ENCODE measurements around the gene TMEM170B. TPM values are rescaled to one million over a fixed set of nuclear protein-coding genes. Genes with fewer than 3 reads are reported as not detected.

The TMEM170B gene
- total RNA-seq, 1 donor from 2014 or later, result 9.2 TPM

DNA sequence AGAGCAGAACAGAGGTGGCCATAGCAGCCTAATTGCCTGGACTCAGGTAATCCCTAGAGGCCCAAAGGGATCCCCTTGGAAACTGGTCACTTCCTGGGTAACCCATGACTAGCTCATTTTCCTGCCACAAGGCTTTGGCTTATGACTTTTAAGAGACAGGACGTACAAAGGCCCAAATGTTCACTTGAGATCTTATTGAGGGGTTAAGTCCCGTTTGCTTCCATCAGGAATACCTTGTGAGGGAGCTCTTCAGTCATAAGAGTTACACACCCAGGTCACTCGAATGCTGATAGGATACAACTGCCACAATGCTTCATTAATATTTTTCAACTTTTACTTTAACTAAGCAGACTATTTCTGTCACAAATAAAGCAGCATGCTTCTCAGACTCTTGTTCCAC, 51.7 kb downstream of the TMEM170B start:
- ATAC-seq, result no peak
- Histone ChIP-seq H3K4me3 (no peak overlapping the region), H3K4me1 (peaks cover 17% of the 10 kb centered on the region), H3K27ac (no peak overlapping the region), H3K36me3 (no peaks in the 10 kb centered on the region), H3K27me3 (no peaks in the 10 kb centered on the region), H3K9me3 (no peaks in the 10 kb centered on the region)
- TF ChIP-seq, protein P1, sequence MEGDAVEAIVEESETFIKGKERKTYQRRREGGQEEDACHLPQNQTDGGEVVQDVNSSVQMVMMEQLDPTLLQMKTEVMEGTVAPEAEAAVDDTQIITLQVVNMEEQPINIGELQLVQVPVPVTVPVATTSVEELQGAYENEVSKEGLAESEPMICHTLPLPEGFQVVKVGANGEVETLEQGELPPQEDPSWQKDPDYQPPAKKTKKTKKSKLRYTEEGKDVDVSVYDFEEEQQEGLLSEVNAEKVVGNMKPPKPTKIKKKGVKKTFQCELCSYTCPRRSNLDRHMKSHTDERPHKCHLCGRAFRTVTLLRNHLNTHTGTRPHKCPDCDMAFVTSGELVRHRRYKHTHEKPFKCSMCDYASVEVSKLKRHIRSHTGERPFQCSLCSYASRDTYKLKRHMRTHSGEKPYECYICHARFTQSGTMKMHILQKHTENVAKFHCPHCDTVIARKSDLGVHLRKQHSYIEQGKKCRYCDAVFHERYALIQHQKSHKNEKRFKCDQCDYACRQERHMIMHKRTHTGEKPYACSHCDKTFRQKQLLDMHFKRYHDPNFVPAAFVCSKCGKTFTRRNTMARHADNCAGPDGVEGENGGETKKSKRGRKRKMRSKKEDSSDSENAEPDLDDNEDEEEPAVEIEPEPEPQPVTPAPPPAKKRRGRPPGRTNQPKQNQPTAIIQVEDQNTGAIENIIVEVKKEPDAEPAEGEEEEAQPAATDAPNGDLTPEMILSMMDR (IDR thresholded peaks at IDR 0.05), result no peak
- intact Hi-C loops (cut with DNase I), result loop anchor here (10.0 kb wide), 1 partner anchor 1016 kb away; no protein-coding TSS in a partner anchor
- no peak for DNase-seq

DNA sequence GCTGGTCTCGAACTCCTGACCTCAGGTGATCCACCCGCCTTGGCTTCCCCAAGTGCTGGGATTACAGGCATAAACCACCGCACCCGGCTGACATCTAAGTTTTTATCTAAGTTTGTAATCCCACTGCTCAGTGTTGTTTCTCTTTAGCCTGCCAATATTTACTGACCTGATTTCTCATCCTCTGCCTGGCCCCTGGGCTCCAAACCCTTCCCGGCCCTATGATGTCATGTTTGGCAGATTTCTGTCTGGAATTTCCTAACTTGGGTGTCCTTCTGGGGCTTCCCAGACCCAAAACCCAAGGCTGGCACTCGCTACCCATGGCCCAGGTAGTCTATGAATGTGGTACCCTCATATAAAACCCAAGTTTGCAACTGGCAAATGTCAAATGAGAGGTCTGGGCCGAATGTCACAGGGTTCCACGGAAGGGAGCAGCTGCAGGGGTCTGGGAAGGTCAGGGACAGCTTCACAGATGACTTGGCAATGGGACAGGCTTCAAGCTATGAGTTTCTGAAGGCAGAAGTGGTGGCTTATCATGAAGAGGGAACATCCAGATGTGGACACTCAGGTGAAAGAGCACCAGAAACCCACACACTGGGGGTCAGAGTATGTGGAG, 54.9 kb downstream of the TMEM170B start:
- no peak overlapping the region for H3K27ac ChIP-seq
- intact Hi-C loops (cut with DNase I), result no loop called here

DNA sequence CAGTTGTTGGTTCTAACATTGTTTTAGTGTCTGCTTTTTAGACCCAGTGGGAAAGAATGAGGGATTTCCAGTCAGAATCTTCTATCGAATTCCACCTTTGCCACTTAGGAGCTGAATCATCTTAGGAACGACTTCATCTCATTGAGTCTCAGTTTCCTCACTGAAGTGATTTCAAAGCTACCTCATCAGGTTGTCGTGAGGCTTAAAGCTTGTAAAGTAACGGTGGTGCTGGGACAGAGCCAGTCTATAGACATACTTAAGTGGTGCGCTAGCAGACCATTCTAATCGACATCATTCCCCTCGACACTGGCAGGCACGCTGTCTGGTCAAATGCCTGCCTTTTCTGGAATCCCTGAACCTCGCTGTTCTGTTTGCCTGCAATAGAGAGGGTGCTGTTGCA, 55.5 kb downstream of the TMEM170B start:
- TF ChIP-seq, protein P1 (IDR thresholded peaks at IDR 0.05), result no peak
- DNase-seq (no peak), ATAC-seq (no peak)
- Histone ChIP-seq H3K4me3 (no peak overlapping the region), H3K36me3 (no peaks in the 10 kb centered on the region), H3K27me3 (no peaks in the 10 kb centered on the region), H3K27ac (no peak overlapping the region), H3K9me3 (no peaks in the 10 kb centered on the region), H3K4me1 (peaks cover 7% of the 10 kb centered on the region)
- intact Hi-C loops (cut with DNase I), result no loop called here

More for the DNA sequence above, 54.9 kb downstream of the TMEM170B start:
- no peaks in the 10 kb centered on the region for H3K36me3 ChIP-seq
- H3K27me3 ChIP-seq, result no peaks in the 10 kb centered on the region
- no peak for DNase-seq
- H3K9me3 ChIP-seq, result no peaks in the 10 kb centered on the region
- H3K4me1 ChIP-seq, result peaks cover 7% of the 10 kb centered on the region
- TF ChIP-seq, protein P1 (IDR thresholded peaks at IDR 0.05), result no peak
- no peak overlapping the region for H3K4me3 ChIP-seq
- no peak for ATAC-seq

- H3K27me3 ChIP-seq, result no peaks in the 10 kb centered on the region
- H3K4me3 ChIP-seq, result no peak overlapping the region
- peaks cover 7% of the 10 kb centered on the region for H3K4me1 ChIP-seq
- H3K27ac ChIP-seq, result no peak overlapping the region
- no peaks in the 10 kb centered on the region for H3K36me3 ChIP-seq
- intact Hi-C loops (cut with DNase I), result no loop called here
- ATAC-seq, result no peak
- no peak for DNase-seq
- TF ChIP-seq, protein P1 (IDR thresholded peaks at IDR 0.05), result no peak
- no peaks in the 10 kb centered on the region for H3K9me3 ChIP-seq
Measured at GRCh38 chr6:11595903-11596302, 58.4 kb downstream of the TMEM170B start.

DNA sequence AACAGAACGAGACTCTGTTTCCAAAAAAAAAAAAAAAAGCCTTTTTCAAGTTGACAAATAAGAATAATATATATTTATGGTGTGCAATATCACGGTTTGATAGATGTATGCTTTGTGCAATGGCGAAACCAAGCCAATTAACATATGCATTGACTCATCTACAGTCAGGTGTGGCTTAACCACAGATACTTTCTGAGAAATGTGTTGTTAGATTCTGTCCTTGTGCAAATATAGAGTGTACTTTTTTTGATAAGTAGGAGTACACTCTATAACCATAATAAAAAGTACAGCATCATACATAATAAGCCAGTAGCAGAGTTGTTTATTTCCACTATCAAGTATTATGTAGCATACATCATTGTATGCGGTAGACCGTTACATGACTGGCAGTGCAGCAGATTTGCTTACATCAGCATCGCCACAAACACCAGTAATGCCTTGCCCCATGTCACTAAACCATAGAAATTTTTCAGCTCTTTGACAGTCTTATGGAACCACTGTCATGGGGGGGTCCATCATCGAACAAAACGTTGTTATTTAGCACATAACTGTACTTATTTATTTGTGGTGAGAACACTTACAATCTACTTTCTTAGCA, 59.2 kb downstream of the TMEM170B start:
- Histone ChIP-seq H3K4me3 (no peak overlapping the region), H3K27ac (no peak overlapping the region), H3K36me3 (no peaks in the 10 kb centered on the region), H3K9me3 (no peaks in the 10 kb centered on the region), H3K4me1 (peaks cover 7% of the 10 kb centered on the region), H3K27me3 (no peaks in the 10 kb centered on the region)
- DNase-seq (no peak), ATAC-seq (no peak)
- TF ChIP-seq, protein P1 (IDR thresholded peaks at IDR 0.05), result no peak
- intact Hi-C loops (cut with DNase I), result no loop called here
